K562 (cell line): ENCODE measurements around the gene FGD6. TPM values are rescaled to one million over a fixed set of nuclear protein-coding genes. Genes with fewer than 3 reads are reported as not detected.
A peak's percentile ranks its signal among the peaks of the same experiment; 100 is the strongest.

Source experiments
- CBX2 ChIP-seq: fragments of 200-600 bp; sonication (generic); IDR thresholded peaks from one replicate; pipeline ENCODE4 v1.6.1; 2012; ENCODE audit warnings: mild to moderate bottlenecking, low read length, inconsistent platforms; ENCODE audit not compliant: insufficient read depth, poor library complexity, severe bottlenecking
- CHD1 ChIP-seq: fragments of 200-600 bp; sonication (generic); IDR thresholded peaks from one replicate; pipeline ENCODE4 v1.6.1; 2012; ENCODE audit warnings: mild to moderate bottlenecking, moderate library complexity, low read length, inconsistent platforms
- DACH1 ChIP-seq: fragments of 450-650 bp; IDR thresholded peaks from 2 replicates; pipeline ENCODE4 v1.6.1; 2018; ENCODE audit not compliant: partially characterized antibody
- ELF1 ChIP-seq: fragments of 200-800 bp; sonication (Bioruptor generic); IDR thresholded peaks from 2 replicates; pipeline ENCODE4 v1.6.1; 2016; ENCODE audit warnings: missing genetic modification characterization, missing compliant biosample characterization
- EP400 ChIP-seq: fragments of 450-650 bp; IDR thresholded peaks from 2 replicates; pipeline ENCODE4 v1.6.1; 2017; ENCODE audit warnings: antibody characterized with exemption, mild to moderate bottlenecking, moderate library complexity
- ILK ChIP-seq: fragments of 450-650 bp; IDR thresholded peaks from 2 replicates; pipeline ENCODE4 v1.6.1; 2016; ENCODE audit warnings: missing genetic modification characterization, low read depth, mild to moderate bottlenecking, missing compliant biosample characterization, moderate library complexity, borderline replicate concordance
- NR2F6 ChIP-seq: fragments of 450-650 bp; formaldehyde crosslinking; IDR thresholded peaks from 2 replicates; pipeline ENCODE4 v1.4.0; 2020; ENCODE audit warnings: mild to moderate bottlenecking
- ZKSCAN8 ChIP-seq: fragments of 200-800 bp; sonication (Bioruptor generic); IDR thresholded peaks from 2 replicates; pipeline ENCODE4 v1.6.1; 2016; ENCODE audit warnings: missing genetic modification characterization, missing compliant biosample characterization
- ZNF324 ChIP-seq: fragments of 250-450 bp; sonication (Bioruptor Pico); IDR thresholded peaks from 2 replicates; pipeline ENCODE4 v1.4.0; 2020; ENCODE audit warnings: mild to moderate bottlenecking
- ZNF699 ChIP-seq: fragments of 250-450 bp; sonication (Bioruptor Pico); IDR thresholded peaks from 2 replicates; pipeline ENCODE4 v1.8.0; 2021; ENCODE audit warnings: mild to moderate bottlenecking, moderate library complexity; ENCODE audit not compliant: insufficient replicate concordance
- polyA plus RNA-seq, 8 experiments: library from polyadenylated mRNA; depleted of rRNA in 4 of 8; stranded (reverse) in 5 of 8; unstranded in 3 of 8; fragments of >200 nt; fragmentation: Nextera tagmentation in 2 of 8; fragmentation: Illumina TruSeq in 1 of 8; extraction: Ambion mirVana in 2 of 8; extraction: Trizol in 1 of 8; gene quantifications; 2 replicates each; pipeline versions ENCODE4 v1.2.1 to v1.2.3, GENCODE V29; 2011 to 2014; ENCODE audit warnings: inconsistent platforms in 1 of 8, missing spikeins in 1 of 8
- total RNA-seq, 7 experiments: library from RNA; depleted of rRNA in 6 of 7; stranded (reverse); fragments of >200 nt in 6 of 7; fragmentation: Illumina TruSeq in 2 of 7; extraction: Trizol in 2 of 7; gene quantifications; 2 replicates each; pipeline versions ENCODE4 v1.2.1 to v1.2.3, GENCODE V29; 2011 to 2021; ENCODE audit warnings: low replicate concordance in 1 of 7
- TF ChIP-seq, protein P1 (sequence below): fragments of 450-650 bp; IDR thresholded peaks from 2 replicates; pipeline ENCODE4 v1.6.1; 2016; ENCODE audit warnings: mild to moderate bottlenecking, moderate library complexity
- TF ChIP-seq, protein P2 (sequence below), 2 experiments: fragments of 200-800 bp in 1 of 2; sonication (Bioruptor generic) in 1 of 2; sonication (generic) in 1 of 2; formaldehyde crosslinking in 1 of 2; IDR thresholded peaks in 1 of 2; conservative IDR thresholded peaks in 1 of 2; 2 replicates each; pipeline versions ENCODE4 v1.5.0 to v1.6.1; 2016 to 2020; ENCODE audit warnings: missing compliant biosample characterization in 1 of 2, missing genetic modification characterization in 1 of 2, missing genetic modification reagents in 1 of 2
- TF ChIP-seq, protein P3 (sequence below): sonication (generic); formaldehyde crosslinking; IDR thresholded peaks from 2 replicates; pipeline ENCODE4 v1.8.1; 2023; ENCODE audit warnings: mild to moderate bottlenecking, missing genetic modification reagents

Gene FGD6
- total and polyA plus RNA-seq, 9 of the 15 experiments (the other 6 are each of a cell fraction or from before 2014, with no cell fraction given): 1.5 to 11.1 (median 5.8) TPM

DNA sequence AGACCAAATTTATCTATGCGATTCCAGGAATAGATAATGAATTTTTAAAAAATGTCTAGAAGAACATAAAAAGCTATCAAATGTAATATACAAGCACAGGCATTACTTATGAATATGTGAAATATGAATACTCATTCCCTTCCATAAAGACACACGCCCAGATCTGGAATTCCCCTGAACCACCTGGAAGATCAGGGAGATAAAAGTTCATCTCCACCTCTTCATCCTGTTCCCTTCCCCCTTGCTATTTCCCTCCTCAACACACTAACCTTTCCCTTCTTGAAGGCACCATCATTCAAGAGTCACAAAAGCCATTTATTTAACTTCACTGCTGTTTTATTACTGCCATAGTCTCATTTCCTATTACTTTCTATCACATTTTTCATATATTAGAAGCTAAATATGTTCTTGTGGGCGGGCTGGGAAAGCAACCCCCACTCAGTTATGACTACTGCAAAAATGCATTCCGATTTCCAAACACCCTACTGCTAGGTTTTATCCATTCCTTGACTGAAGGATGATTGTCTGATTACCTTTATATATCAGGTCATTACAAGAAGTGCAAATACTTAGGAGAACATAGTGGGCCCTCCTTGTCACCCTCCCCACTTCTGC, 16.1 kb downstream of the FGD6 start (continued):
- TF ChIP-seq, protein P1, sequence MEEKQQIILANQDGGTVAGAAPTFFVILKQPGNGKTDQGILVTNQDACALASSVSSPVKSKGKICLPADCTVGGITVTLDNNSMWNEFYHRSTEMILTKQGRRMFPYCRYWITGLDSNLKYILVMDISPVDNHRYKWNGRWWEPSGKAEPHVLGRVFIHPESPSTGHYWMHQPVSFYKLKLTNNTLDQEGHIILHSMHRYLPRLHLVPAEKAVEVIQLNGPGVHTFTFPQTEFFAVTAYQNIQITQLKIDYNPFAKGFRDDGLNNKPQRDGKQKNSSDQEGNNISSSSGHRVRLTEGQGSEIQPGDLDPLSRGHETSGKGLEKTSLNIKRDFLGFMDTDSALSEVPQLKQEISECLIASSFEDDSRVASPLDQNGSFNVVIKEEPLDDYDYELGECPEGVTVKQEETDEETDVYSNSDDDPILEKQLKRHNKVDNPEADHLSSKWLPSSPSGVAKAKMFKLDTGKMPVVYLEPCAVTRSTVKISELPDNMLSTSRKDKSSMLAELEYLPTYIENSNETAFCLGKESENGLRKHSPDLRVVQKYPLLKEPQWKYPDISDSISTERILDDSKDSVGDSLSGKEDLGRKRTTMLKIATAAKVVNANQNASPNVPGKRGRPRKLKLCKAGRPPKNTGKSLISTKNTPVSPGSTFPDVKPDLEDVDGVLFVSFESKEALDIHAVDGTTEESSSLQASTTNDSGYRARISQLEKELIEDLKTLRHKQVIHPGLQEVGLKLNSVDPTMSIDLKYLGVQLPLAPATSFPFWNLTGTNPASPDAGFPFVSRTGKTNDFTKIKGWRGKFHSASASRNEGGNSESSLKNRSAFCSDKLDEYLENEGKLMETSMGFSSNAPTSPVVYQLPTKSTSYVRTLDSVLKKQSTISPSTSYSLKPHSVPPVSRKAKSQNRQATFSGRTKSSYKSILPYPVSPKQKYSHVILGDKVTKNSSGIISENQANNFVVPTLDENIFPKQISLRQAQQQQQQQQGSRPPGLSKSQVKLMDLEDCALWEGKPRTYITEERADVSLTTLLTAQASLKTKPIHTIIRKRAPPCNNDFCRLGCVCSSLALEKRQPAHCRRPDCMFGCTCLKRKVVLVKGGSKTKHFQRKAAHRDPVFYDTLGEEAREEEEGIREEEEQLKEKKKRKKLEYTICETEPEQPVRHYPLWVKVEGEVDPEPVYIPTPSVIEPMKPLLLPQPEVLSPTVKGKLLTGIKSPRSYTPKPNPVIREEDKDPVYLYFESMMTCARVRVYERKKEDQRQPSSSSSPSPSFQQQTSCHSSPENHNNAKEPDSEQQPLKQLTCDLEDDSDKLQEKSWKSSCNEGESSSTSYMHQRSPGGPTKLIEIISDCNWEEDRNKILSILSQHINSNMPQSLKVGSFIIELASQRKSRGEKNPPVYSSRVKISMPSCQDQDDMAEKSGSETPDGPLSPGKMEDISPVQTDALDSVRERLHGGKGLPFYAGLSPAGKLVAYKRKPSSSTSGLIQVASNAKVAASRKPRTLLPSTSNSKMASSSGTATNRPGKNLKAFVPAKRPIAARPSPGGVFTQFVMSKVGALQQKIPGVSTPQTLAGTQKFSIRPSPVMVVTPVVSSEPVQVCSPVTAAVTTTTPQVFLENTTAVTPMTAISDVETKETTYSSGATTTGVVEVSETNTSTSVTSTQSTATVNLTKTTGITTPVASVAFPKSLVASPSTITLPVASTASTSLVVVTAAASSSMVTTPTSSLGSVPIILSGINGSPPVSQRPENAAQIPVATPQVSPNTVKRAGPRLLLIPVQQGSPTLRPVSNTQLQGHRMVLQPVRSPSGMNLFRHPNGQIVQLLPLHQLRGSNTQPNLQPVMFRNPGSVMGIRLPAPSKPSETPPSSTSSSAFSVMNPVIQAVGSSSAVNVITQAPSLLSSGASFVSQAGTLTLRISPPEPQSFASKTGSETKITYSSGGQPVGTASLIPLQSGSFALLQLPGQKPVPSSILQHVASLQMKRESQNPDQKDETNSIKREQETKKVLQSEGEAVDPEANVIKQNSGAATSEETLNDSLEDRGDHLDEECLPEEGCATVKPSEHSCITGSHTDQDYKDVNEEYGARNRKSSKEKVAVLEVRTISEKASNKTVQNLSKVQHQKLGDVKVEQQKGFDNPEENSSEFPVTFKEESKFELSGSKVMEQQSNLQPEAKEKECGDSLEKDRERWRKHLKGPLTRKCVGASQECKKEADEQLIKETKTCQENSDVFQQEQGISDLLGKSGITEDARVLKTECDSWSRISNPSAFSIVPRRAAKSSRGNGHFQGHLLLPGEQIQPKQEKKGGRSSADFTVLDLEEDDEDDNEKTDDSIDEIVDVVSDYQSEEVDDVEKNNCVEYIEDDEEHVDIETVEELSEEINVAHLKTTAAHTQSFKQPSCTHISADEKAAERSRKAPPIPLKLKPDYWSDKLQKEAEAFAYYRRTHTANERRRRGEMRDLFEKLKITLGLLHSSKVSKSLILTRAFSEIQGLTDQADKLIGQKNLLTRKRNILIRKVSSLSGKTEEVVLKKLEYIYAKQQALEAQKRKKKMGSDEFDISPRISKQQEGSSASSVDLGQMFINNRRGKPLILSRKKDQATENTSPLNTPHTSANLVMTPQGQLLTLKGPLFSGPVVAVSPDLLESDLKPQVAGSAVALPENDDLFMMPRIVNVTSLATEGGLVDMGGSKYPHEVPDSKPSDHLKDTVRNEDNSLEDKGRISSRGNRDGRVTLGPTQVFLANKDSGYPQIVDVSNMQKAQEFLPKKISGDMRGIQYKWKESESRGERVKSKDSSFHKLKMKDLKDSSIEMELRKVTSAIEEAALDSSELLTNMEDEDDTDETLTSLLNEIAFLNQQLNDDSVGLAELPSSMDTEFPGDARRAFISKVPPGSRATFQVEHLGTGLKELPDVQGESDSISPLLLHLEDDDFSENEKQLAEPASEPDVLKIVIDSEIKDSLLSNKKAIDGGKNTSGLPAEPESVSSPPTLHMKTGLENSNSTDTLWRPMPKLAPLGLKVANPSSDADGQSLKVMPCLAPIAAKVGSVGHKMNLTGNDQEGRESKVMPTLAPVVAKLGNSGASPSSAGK: no peak
- TF ChIP-seq CHD1 (no peak), ZNF699 (no peak), EP400 (0 out of 2 replicates have a peak, but pooled peaks have one; percentile 14), ELF1 (tag) (peak; percentile 28; the same call in 1 of the 2 replicates), CBX2 (no peak), ZNF324 (CRISPR knock-in tag) (no peak), NR2F6 (CRISPR knock-in tag) (no peak), ZKSCAN8 (CRISPR knock-in tag) (no peak), DACH1 (peak; percentile 47), ILK (tag) (no peak)
- TF ChIP-seq, protein P2, sequence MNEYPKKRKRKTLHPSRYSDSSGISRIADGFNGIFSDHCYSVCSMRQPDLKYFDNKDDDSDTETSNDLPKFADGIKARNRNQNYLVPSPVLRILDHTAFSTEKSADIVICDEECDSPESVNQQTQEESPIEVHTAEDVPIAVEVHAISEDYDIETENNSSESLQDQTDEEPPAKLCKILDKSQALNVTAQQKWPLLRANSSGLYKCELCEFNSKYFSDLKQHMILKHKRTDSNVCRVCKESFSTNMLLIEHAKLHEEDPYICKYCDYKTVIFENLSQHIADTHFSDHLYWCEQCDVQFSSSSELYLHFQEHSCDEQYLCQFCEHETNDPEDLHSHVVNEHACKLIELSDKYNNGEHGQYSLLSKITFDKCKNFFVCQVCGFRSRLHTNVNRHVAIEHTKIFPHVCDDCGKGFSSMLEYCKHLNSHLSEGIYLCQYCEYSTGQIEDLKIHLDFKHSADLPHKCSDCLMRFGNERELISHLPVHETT (CRISPR knock-in tag; conservative IDR thresholded peaks at IDR 0.05 in 1 of 2, IDR thresholded peaks at IDR 0.05 in 1 of 2): 0 out of 4 replicates have a peak, but pooled peaks of 1 of the 2 experiments have one; percentile 2
- TF ChIP-seq, protein P3, sequence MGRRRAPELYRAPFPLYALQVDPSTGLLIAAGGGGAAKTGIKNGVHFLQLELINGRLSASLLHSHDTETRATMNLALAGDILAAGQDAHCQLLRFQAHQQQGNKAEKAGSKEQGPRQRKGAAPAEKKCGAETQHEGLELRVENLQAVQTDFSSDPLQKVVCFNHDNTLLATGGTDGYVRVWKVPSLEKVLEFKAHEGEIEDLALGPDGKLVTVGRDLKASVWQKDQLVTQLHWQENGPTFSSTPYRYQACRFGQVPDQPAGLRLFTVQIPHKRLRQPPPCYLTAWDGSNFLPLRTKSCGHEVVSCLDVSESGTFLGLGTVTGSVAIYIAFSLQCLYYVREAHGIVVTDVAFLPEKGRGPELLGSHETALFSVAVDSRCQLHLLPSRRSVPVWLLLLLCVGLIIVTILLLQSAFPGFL (CRISPR knock-in tag): no peak
